Duodenal mucosa (tissue), 2 donors: Measurements from ENCODE around the gene ESPL1.

Source experiments
- H3K27ac ChIP-seq: one replicate; pipeline ENCODE4 v1.7.0; 2013; ENCODE audit warnings: low read depth, low read length
- H3K27me3 ChIP-seq, 2 donors: one replicate each; pipeline ENCODE4 v1.7.0; 2013; ENCODE audit warnings: low read length in 2 of 2, control low read depth in 1 of 2; ENCODE audit not compliant: insufficient read depth in 2 of 2, control insufficient read depth in 1 of 2
- H3K36me3 ChIP-seq, 2 donors: one replicate each; pipeline ENCODE4 v1.7.0; 2013; ENCODE audit warnings: low read length in 2 of 2, control low read depth in 1 of 2; ENCODE audit not compliant: insufficient read depth in 2 of 2, control insufficient read depth in 1 of 2
- H3K4me1 ChIP-seq, 2 donors: one replicate each; pipeline ENCODE4 v1.7.0; 2013; ENCODE audit warnings: low read length in 2 of 2, control low read depth in 1 of 2; ENCODE audit not compliant: insufficient read depth in 2 of 2, control insufficient read depth in 1 of 2
- H3K4me3 ChIP-seq, 2 donors: one replicate each; pipeline ENCODE4 v1.7.0; 2013; ENCODE audit warnings: low read length in 2 of 2, low read depth in 1 of 2
- H3K9ac ChIP-seq, 2 donors: one replicate each; pipeline ENCODE4 v1.7.0; 2013; ENCODE audit warnings: low read length in 2 of 2, low read depth in 1 of 2
- H3K9me3 ChIP-seq, 2 donors: one replicate each; pipeline ENCODE4 v1.7.0; 2013; ENCODE audit warnings: low read length in 2 of 2, control low read depth in 1 of 2; ENCODE audit not compliant: control insufficient read depth in 1 of 2

The ESPL1 gene

DNA sequence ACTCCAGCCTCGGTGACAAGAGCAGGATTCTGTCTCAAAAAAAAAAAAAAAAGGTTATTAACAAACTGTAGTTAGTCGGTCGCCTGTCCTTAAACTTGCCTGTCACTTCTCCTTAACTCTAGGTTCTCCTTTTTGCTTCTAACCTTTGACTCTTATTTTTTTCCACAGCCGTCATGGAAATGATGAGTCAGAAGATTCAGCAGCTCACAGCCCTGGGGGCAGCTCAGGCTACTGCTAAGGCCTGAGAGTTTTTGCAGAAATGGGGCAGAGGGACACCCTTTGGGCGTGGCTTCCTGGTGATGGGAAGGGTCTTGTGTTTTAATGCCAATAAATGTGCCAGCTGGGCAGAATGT is 31.0 kb downstream of the ESPL1 start:
- Histone ChIP-seq H3K27ac (peak overlapping the region; percentile 65), H3K4me3 (peak overlapping the region; percentile 88 to 100), H3K9ac (no peak overlapping the region), H3K9me3 (no peaks in the 10 kb centered on the region), H3K4me1 (peaks cover 18 to 45% of the 10 kb centered on the region in 2 donors), H3K36me3 (peaks cover 11 to 18% of the 10 kb centered on the region in 2 donors), H3K27me3 (no peaks in the 10 kb centered on the region)

DNA sequence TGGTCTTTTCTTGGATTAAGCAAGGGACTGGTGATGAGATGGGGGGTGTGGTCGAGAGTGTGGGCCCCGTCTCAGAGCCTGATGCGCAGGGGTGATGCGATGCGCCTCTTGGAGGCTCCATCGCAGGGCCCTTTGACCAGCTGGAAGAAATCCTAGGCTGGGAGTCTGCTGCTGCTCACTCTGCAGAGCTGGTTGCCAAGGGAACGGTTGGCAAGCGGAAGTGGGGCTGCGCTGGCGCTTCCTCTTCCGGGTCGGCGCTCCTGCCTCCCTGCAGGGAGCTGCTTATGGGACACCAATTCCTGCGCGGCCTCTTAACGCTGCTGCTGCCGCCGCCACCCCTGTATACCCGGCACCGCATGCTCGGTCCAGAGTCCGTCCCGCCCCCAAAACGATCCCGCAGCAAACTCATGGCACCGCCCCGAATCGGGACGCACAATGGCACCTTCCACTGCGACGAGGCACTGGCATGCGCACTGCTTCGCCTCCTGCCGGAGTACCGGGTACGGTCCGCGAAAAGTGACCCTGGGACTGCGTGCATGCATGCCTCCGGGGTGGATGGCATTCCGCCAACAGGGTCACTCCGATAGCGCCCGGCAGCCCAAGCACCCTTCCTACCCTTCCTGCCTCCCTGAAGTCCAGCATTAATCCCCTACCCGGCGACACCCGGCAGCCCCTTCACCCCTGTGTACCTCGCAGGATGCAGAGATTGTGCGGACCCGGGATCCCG is 31.5 kb downstream of the ESPL1 start, which contains the start of gene MYG1:
Gene MYG1 (plus strand): TSS at position 242 of the 727 bp plus-strand sequence. CDS start 43 bp downstream, at position 285.
- H3K9ac ChIP-seq = peak within 1 kb of the TSS; percentile 77 to 92
- H3K27ac ChIP-seq = peak within 1 kb of the TSS; percentile 65
- peak within 1 kb of the TSS; percentile 88 to 100 for H3K4me3 ChIP-seq
- H3K4me1 ChIP-seq = peaks cover 18 to 45% of the 10 kb centered on the region in 2 donors
- no peaks in the 10 kb centered on the region for H3K27me3 ChIP-seq
- peaks cover 11 to 18% of the 10 kb centered on the region in 2 donors for H3K36me3 ChIP-seq
- no peaks in the 10 kb centered on the region for H3K9me3 ChIP-seq

DNA sequence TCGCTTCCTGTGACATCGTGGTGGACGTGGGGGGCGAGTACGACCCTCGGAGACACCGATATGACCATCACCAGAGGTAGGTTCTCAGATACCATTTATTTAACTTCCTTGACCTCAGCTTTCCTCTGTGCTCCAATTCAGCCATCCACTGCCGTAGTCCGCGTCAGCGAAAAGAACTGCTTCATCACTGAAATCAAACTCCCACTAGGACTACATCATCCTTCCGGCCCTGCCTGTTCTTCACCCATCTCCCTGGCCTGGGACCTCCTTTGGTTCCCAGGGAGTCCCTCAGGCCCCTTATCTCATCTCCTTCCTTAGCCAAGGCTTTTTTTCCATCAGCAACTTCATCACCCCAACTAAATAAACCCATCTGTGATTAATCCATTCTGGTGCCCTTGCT is 32.1 kb downstream of the ESPL1 start:
- H3K36me3 ChIP-seq = peaks cover 11 to 20% of the 10 kb centered on the region in 2 donors
- peak overlapping the region; percentile 88 to 100 for H3K4me3 ChIP-seq
- peak overlapping the region; percentile 77 to 92 for H3K9ac ChIP-seq
- peaks cover 18 to 39% of the 10 kb centered on the region in 2 donors for H3K4me1 ChIP-seq
- H3K27me3 ChIP-seq = no peaks in the 10 kb centered on the region
- no peaks in the 10 kb centered on the region for H3K9me3 ChIP-seq
- H3K27ac ChIP-seq = no peak overlapping the region

DNA sequence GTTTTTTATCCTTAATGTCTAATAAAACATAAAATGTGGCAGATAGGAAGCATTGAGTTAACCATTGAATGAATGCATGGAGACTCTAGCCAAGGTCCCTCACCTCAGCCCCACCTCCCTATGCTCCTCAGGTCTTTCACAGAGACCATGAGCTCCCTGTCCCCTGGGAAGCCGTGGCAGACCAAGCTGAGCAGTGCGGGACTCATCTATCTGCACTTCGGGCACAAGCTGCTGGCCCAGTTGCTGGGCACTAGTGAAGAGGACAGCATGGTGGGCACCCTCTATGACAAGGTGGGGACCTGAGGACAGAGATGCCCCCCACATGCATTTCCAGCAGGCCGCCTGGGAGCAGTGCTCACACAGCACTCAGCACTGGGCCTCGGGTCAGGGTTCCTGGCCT is 34.8 kb downstream of the ESPL1 start:
- no peak overlapping the region for H3K27ac ChIP-seq
- H3K36me3 ChIP-seq = peaks cover 33 to 48% of the 10 kb centered on the region in 2 donors
- no peaks in the 10 kb centered on the region for H3K27me3 ChIP-seq
- H3K4me1 ChIP-seq = peaks cover 11 to 23% of the 10 kb centered on the region in 2 donors
- H3K9me3 ChIP-seq = no peaks in the 10 kb centered on the region
- H3K4me3 ChIP-seq = no peak overlapping the region
- peak overlapping the region in 1 of 2 donors; percentile 4 for H3K9ac ChIP-seq

DNA sequence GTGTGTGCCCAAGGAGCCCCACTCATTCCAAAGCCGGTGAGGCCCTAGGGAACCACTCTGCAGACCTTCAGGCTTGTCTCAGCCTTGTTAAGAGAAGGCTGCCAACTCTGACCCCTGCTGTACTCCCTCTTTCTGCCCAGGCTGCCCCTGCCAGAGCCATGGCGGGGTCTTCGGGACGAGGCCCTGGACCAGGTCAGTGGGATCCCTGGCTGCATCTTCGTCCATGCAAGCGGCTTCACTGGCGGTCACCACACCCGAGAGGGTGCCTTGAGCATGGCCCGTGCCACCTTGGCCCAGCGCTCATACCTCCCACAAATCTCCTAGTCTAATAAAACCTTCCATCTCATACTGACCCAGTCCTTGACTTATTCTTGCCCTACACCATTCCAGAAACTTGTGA is 38.7 kb downstream of the ESPL1 start:
- Histone ChIP-seq H3K27me3 (no peaks in the 10 kb centered on the region), H3K9ac (no peak overlapping the region), H3K36me3 (peaks cover 39 to 65% of the 10 kb centered on the region in 2 donors), H3K4me3 (no peak overlapping the region), H3K4me1 (no peaks in the 10 kb centered on the region), H3K27ac (no peak overlapping the region), H3K9me3 (no peaks in the 10 kb centered on the region)

DNA sequence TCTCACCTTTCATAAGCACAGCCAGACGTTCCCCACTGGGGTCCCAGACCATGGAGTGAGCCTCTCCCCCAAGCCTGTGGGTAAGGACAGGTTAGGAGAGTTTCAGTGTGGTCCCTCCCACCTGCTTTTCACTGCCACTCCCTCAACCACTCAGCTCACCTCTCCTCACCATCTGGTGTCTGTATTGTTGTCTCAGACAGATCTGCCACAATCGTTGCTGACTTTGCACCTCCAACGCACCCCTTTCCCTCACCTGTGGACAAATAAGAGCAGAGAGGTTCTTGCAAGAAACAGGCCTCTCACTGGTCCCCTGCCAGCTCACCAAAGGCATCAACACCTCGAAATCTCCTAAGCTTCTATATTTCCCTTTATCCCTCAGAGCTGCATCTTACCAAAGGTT is 40.2 kb downstream of the ESPL1 start:
- Histone ChIP-seq H3K4me3 (no peak overlapping the region), H3K4me1 (no peaks in the 10 kb centered on the region), H3K36me3 (peaks cover 34 to 54% of the 10 kb centered on the region in 2 donors), H3K27ac (no peak overlapping the region), H3K9ac (no peak overlapping the region), H3K27me3 (no peaks in the 10 kb centered on the region), H3K9me3 (no peaks in the 10 kb centered on the region)

DNA sequence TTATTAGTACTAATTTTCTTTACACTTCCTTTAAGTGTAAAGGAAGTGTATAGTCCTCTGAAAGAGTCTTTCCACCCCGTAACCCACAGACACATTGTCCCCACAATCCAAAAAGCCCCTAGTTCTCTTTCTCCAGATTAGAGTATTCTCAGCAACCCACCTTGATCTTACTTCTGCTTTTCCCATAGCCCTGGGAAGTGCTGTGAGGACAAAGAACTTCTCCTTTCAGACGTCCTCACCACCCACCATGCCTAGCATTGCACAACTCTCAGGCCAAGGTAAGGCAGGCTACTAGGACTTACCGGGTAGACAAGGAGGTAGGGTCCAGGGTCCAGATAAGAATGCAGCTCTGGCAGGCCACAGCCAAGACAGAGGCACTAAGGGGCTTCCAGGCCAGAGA is 45.9 kb downstream of the ESPL1 start:
- no peak overlapping the region for H3K9ac ChIP-seq
- no peaks in the 10 kb centered on the region for H3K27me3 ChIP-seq
- no peaks in the 10 kb centered on the region for H3K9me3 ChIP-seq
- H3K4me3 ChIP-seq = no peak overlapping the region
- no peak overlapping the region for H3K27ac ChIP-seq
- peaks cover 34 to 48% of the 10 kb centered on the region in 2 donors for H3K36me3 ChIP-seq
- no peaks in the 10 kb centered on the region for H3K4me1 ChIP-seq

DNA sequence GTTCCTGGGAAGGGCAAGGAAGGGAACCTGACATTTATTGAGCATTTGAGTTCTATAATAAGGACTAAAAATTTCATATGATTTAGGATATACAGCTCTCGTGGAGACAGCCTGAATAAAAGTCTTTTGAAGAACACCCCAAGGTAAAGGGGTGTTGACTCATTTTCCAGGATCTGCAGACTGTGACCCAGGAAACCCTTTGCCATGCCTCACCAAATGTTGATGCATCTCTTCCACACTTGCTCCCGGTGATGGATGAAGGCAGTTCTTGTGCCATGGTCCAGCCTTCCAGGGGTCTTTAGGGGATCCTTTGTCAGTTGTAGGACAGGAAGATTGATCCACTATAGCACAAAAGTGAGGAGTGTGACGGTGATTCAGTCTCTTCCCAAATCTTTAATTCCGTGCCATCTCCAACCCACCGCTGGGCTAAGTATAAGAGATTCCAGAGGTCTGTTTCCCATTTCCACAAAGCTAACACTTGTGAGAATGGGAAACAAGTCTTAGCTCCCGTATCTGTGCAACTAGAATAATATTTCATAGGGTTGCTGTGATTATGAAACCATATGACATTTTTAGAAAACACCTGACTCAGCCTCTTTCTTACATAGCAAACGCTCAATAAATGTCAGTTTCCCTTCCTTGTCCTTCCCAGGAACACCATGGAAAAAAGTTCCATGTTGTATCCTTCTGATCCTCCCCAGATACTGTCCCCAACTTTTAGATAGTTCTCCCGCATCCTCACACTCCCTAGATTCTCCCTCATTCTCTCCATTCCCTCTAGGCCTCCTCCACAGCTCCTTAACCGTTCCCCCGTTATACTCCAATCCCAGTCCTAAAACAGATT is 52.5 kb downstream of the ESPL1 start:
- no peaks in the 10 kb centered on the region for H3K27me3 ChIP-seq
- H3K27ac ChIP-seq = peak overlapping the region; percentile 92
- no peaks in the 10 kb centered on the region for H3K9me3 ChIP-seq
- H3K4me1 ChIP-seq = peaks cover 23 to 28% of the 10 kb centered on the region in 2 donors
- H3K9ac ChIP-seq = peak overlapping the region; percentile 68 to 84
- peaks cover 8 to 25% of the 10 kb centered on the region in 2 donors for H3K36me3 ChIP-seq
- H3K4me3 ChIP-seq = peak overlapping the region; percentile 87 to 93

DNA sequence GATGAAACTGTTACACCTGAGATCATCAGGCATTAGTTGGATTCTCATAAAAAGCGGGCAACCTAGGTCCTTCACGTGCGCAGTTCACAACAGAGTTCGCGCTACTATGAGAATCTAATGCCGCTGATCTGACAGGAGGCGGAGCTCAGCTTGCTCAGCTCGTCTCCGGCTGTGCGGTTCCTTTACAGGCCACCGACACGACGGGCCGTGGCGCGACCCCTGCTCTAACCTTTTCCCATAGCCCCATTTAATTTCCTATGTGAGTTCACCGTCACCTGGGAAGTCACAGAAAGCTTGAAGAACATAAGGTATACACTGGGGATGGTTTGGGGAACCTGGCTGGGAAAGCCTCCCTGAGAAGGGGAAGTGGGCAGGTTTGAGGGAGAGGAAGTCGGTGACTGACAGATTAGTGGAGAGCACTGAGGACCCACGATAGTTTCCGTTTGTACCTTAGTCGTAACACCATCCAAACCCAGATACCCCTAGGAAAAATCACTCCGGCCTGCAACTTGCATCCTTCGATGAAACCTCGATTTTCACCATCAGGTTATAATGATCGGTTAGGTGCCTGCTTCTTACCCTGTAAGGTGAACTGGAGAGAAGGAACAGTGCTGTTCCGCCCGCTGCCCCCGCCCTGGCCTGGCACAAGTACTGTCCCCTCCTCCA is 56.1 kb downstream of the ESPL1 start:
- peaks cover 0 to 5% of the 10 kb centered on the region in 2 donors for H3K36me3 ChIP-seq
- H3K27me3 ChIP-seq = peaks cover 4 to 9% of the 10 kb centered on the region in 2 donors
- peak overlapping the region; percentile 76 to 77 for H3K9ac ChIP-seq
- peak overlapping the region; percentile 52 to 68 for H3K4me3 ChIP-seq
- H3K9me3 ChIP-seq = no peaks in the 10 kb centered on the region
- peak overlapping the region; percentile 82 for H3K27ac ChIP-seq
- peaks cover 23 to 34% of the 10 kb centered on the region in 2 donors for H3K4me1 ChIP-seq
